Left ventricle myocardium inferior (tissue), 1 donor: ENCODE results near the gene SUN2. TPM values are rescaled to one million over a fixed set of nuclear protein-coding genes. Genes with fewer than 3 reads are reported as not detected.
A peak's percentile ranks its signal among the peaks of the same experiment; 100 is the strongest.

Experiments
- DNase-seq: peaks from one replicate; pipeline ENCODE4 v3.0.0-alpha.2; 2020
- H3K27ac ChIP-seq: fragments of 200-600 bp; replicated peaks from 2 replicates; pipeline ENCODE4 v1.8.0; 2021
- H3K27me3 ChIP-seq: fragments of 200-600 bp; 2 replicates; pipeline ENCODE4 v1.8.0; 2021; ENCODE audit warnings: low read depth
- H3K36me3 ChIP-seq: fragments of 200-600 bp; 2 replicates; pipeline ENCODE4 v1.8.0; 2021
- H3K4me1 ChIP-seq: fragments of 200-600 bp; 2 replicates; pipeline ENCODE4 v1.8.0; 2021
- H3K4me3 ChIP-seq: fragments of 200-600 bp; 2 replicates; pipeline ENCODE4 v1.8.0; 2021; ENCODE audit warnings: mild to moderate bottlenecking, moderate library complexity
- H3K9me3 ChIP-seq: fragments of 200-600 bp; replicated peaks from 2 replicates; pipeline ENCODE4 v1.8.0; 2021
- CTCF ChIP-seq: fragments of 200-600 bp; IDR thresholded peaks from 2 replicates; pipeline ENCODE4 v1.8.0; 2021; ENCODE audit warnings: antibody characterized with exemption, mild to moderate bottlenecking, borderline replicate concordance
- intact Hi-C: fragments of 100-400 bp; cut with micrococcal nuclease; formaldehyde crosslinking; loops from one replicate; pipeline ENCODE4 v1.11.0; 2022
- total RNA-seq: library from RNA; stranded (reverse); fragmentation: NEBNext Ultra II Directional; extraction: Animal tissue kit (Norgen Biotek cat#: 25700); gene quantifications from one replicate; pipeline ENCODE4 v1.2.1, GENCODE V29; 2021
- donor health status: DM: no; HTN: yes; CAD: no; lungs with severe emphysema.

SUN2 gene
- total RNA-seq, 1 donor from 2014 or later = 116 TPM

GRCh38 chr22:38784856-38785255 lies 29.1 kb upstream of the SUN2 start:
- peaks cover 86% of the 10 kb centered on the region for H3K4me1 ChIP-seq

GRCh38 chr22:38784035-38784434 lies 28.2 kb upstream of the SUN2 start:
- H3K27me3 ChIP-seq = no peaks in the 10 kb centered on the region
- no peaks in the 10 kb centered on the region for H3K9me3 ChIP-seq
- peak overlapping the region; percentile 93 for H3K27ac ChIP-seq
- intact Hi-C loops = no loop called here
- no peak for TF ChIP-seq CTCF
- peaks cover 81% of the 10 kb centered on the region for H3K4me1 ChIP-seq
- no peak for DNase-seq
- peaks cover 21% of the 10 kb centered on the region for H3K36me3 ChIP-seq
- H3K4me3 ChIP-seq = no peak overlapping the region

More at GRCh38 chr22:38784856-38785255, 29.1 kb upstream of the SUN2 start:
- Histone ChIP-seq H3K27me3 (no peaks in the 10 kb centered on the region), H3K36me3 (peaks cover 17% of the 10 kb centered on the region), H3K4me3 (no peak overlapping the region), H3K9me3 (no peaks in the 10 kb centered on the region), H3K27ac (peak overlapping the region; percentile 93)
- TF ChIP-seq CTCF = no peak
- intact Hi-C loops = no loop called here
- DNase-seq = no peak

- Histone ChIP-seq H3K36me3 (peaks cover 22% of the 10 kb centered on the region), H3K4me1 (peaks cover 72% of the 10 kb centered on the region), H3K27ac (peak overlapping the region; percentile 93), H3K9me3 (no peaks in the 10 kb centered on the region), H3K27me3 (no peaks in the 10 kb centered on the region), H3K4me3 (no peak overlapping the region)
- TF ChIP-seq CTCF = no peak
- DNase-seq = no peak
- intact Hi-C loops = no loop called here
These were observed 27.4 kb upstream of the SUN2 start for GRCh38 chr22:38783095-38783615.

- DNase-seq = no peak
- peak overlapping the region; percentile 93 for H3K27ac ChIP-seq
- H3K36me3 ChIP-seq = peaks cover 22% of the 10 kb centered on the region
These were observed 26.8 kb upstream of the SUN2 start for GRCh38 chr22:38782402-38783094.

GRCh38 chr22:38781033-38781432 lies 25.2 kb upstream of the SUN2 start:
- intact Hi-C loops = no loop called here
- H3K4me1 ChIP-seq = peaks cover 51% of the 10 kb centered on the region
- no peaks in the 10 kb centered on the region for H3K9me3 ChIP-seq
- peak overlapping the region; percentile 93 for H3K27ac ChIP-seq
- no peaks in the 10 kb centered on the region for H3K27me3 ChIP-seq
- H3K4me3 ChIP-seq = no peak overlapping the region
- DNase-seq = peak; percentile 77
- H3K36me3 ChIP-seq = peaks cover 22% of the 10 kb centered on the region
- TF ChIP-seq CTCF = no peak

More at GRCh38 chr22:38782402-38783094, 26.8 kb upstream of the SUN2 start:
- Histone ChIP-seq H3K27me3 (no peaks in the 10 kb centered on the region), H3K4me1 (peaks cover 66% of the 10 kb centered on the region), H3K9me3 (no peaks in the 10 kb centered on the region), H3K4me3 (no peak overlapping the region)
- intact Hi-C loops = no loop called here
- TF ChIP-seq CTCF = no peak
